Endothelial cell (in vitro differentiated cells): ENCODE data around the gene NFIC. TPM values are rescaled to one million over a fixed set of nuclear protein-coding genes. Genes with fewer than 3 reads are reported as not detected.

Experiments used
- DNase-seq: peaks from one replicate; pipeline ENCODE4 v3.0.0; 2021; ENCODE audit warnings: low spot score
- H3K27ac Mint-ChIP-seq: one replicate; pipeline ENCODE4 v1.8.0; 2021; ENCODE audit warnings: mixed read lengths, inconsistent platforms; ENCODE audit not compliant: unreplicated experiment
- H3K27me3 Mint-ChIP-seq: one replicate; pipeline ENCODE4 v1.8.0; 2021; ENCODE audit warnings: mild to moderate bottlenecking, moderate library complexity, mixed read lengths, inconsistent platforms; ENCODE audit not compliant: unreplicated experiment
- H3K36me3 Mint-ChIP-seq: one replicate; pipeline ENCODE4 v1.8.0; 2021; ENCODE audit warnings: mild to moderate bottlenecking, low read depth, mixed read lengths, inconsistent platforms; ENCODE audit not compliant: unreplicated experiment
- H3K4me1 Mint-ChIP-seq: one replicate; pipeline ENCODE4 v1.8.0; 2021; ENCODE audit warnings: mild to moderate bottlenecking, mixed read lengths, inconsistent platforms; ENCODE audit not compliant: unreplicated experiment
- H3K4me3 Mint-ChIP-seq: one replicate; pipeline ENCODE4 v1.8.0; 2021; ENCODE audit warnings: mild to moderate bottlenecking, mixed read lengths, inconsistent platforms; ENCODE audit not compliant: unreplicated experiment
- H3K9me3 Mint-ChIP-seq: one replicate; pipeline ENCODE4 v1.8.0; 2021; ENCODE audit warnings: mixed read lengths, inconsistent platforms; ENCODE audit not compliant: unreplicated experiment
- total RNA-seq: library from RNA; stranded (reverse); fragmentation: NEBNext Ultra II Directional; extraction: Animal tissue kit (Norgen Biotek cat#: 25700); gene quantifications from one replicate; pipeline ENCODE4 v1.2.1, GENCODE V29; 2021; ENCODE audit not compliant: unreplicated experiment
- TF ChIP-seq, protein P1 (sequence below): fragments of 200-600 bp; sonication (generic); IDR thresholded peaks from one replicate; pipeline ENCODE4 v1.5.0; 2021; ENCODE audit warnings: antibody characterized with exemption; ENCODE audit not compliant: unreplicated experiment

NFIC gene
- total RNA-seq, 1 donor from 2014 or later, result 4.9 TPM

DNA sequence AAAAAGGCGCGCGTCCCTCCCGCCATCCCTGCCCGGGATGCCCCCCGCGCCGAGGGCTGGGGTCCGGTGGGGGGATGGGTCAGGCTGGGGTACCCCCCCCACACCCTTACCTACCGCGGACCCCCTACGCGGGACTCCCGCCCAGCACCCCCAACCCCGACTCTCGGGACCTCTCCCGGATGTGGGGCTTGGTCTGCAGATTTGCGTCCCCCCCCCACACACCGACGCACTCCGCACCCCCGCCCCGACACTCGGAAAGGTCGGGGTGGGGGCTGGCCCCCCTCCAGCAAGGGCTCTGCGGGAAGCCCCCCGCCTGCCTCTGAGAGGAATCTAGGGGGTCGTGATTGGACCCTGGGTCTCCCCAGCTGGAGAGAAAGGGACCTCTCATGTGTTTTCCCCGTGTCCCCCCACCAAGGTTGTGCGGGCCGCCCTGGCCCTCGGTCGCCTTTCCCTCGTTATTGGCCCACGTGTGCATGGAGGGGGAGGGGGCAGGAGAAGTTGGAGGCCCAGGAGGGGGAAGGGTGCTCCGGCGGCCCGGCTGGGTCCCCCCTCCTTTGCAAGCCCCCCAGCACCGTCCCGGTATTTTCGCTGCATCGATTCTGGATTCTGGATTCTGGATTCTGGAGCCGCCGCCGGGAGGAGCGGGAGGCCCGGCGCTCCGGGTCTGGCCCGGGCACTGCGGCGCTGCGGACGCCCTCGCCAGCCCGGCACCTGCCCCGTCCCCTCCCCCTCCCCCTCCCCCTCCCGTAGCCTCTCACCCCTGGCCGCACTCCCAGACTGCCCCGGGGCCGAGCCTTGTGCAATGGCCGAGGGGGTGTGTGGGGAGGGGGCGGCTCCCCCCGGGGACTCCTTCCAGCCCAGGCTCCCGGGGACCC, 607 bp downstream of the NFIC start:
- DNase-seq, result no peak
- H3K36me3 Mint-ChIP-seq, result peaks cover 5% of the 10 kb centered on the region
- H3K9me3 Mint-ChIP-seq, result no peaks in the 10 kb centered on the region
- no peak overlapping the region for H3K4me3 Mint-ChIP-seq
- H3K27me3 Mint-ChIP-seq, result peaks cover 53% of the 10 kb centered on the region
- no peak overlapping the region for H3K27ac Mint-ChIP-seq
- H3K4me1 Mint-ChIP-seq, result peaks cover 7% of the 10 kb centered on the region
- TF ChIP-seq, protein P1, sequence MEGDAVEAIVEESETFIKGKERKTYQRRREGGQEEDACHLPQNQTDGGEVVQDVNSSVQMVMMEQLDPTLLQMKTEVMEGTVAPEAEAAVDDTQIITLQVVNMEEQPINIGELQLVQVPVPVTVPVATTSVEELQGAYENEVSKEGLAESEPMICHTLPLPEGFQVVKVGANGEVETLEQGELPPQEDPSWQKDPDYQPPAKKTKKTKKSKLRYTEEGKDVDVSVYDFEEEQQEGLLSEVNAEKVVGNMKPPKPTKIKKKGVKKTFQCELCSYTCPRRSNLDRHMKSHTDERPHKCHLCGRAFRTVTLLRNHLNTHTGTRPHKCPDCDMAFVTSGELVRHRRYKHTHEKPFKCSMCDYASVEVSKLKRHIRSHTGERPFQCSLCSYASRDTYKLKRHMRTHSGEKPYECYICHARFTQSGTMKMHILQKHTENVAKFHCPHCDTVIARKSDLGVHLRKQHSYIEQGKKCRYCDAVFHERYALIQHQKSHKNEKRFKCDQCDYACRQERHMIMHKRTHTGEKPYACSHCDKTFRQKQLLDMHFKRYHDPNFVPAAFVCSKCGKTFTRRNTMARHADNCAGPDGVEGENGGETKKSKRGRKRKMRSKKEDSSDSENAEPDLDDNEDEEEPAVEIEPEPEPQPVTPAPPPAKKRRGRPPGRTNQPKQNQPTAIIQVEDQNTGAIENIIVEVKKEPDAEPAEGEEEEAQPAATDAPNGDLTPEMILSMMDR, result no peak

- no peak for DNase-seq
- H3K9me3 Mint-ChIP-seq, result no peaks in the 10 kb centered on the region
- TF ChIP-seq, protein P1, result no peak
- H3K4me3 Mint-ChIP-seq, result no peak overlapping the region
- no peak overlapping the region for H3K27ac Mint-ChIP-seq
- peaks cover 7% of the 10 kb centered on the region for H3K4me1 Mint-ChIP-seq
- H3K27me3 Mint-ChIP-seq, result peaks cover 46% of the 10 kb centered on the region
- H3K36me3 Mint-ChIP-seq, result peaks cover 5% of the 10 kb centered on the region
These were observed 1.5 kb downstream of the NFIC start for GRCh38 chr19:3367628-3368440.

- Mint-ChIP-seq H3K9me3 (no peaks in the 10 kb centered on the region), H3K27me3 (peaks cover 41% of the 10 kb centered on the region), H3K4me3 (no peak overlapping the region), H3K27ac (no peak overlapping the region), H3K4me1 (peaks cover 7% of the 10 kb centered on the region), H3K36me3 (peaks cover 5% of the 10 kb centered on the region)
- DNase-seq, result no peak
- TF ChIP-seq, protein P1, result no peak
These were observed 2.0 kb downstream of the NFIC start for GRCh38 chr19:3368441-3368795.

DNA sequence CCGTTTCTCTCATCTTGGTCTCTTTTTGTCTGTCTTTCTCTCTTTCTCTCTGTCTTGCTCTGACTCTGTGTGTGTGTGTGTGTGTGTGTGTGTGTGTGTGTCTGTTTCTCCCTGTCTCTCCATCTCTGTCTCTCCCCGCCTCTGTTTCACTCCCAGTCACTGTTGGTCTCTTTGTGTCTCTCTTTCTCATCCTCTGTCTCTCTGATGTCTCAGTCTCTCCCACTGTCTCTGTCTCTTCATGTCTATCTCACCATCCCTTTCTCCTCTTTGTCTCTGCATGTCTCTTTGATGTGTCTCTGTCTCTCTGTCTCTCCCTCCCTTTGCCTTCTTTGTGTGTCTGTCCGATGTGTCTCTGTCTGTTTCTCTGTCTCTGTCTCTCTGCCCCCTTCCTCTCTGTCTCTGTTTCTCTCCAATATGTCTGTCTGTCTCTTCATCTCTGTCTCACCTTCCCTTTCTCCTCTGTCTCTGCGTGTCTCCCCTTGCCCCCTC, 2.5 kb downstream of the NFIC start:
- Mint-ChIP-seq H3K27ac (no peak overlapping the region), H3K4me1 (peaks cover 7% of the 10 kb centered on the region), H3K27me3 (peaks cover 41% of the 10 kb centered on the region), H3K36me3 (peaks cover 5% of the 10 kb centered on the region), H3K9me3 (no peaks in the 10 kb centered on the region), H3K4me3 (peak overlapping the region; percentile 27)
- TF ChIP-seq, protein P1, result no peak
- no peak for DNase-seq
